Measurements from ENCODE around the gene EPS15. TPM values are rescaled to one million over a fixed set of nuclear protein-coding genes. Genes with fewer than 3 reads are reported as not detected.

EPS15 gene
- total and polyA plus RNA-seq, 4 donors, result 8.8 to 52.1 (median 19.1) TPM

DNA sequence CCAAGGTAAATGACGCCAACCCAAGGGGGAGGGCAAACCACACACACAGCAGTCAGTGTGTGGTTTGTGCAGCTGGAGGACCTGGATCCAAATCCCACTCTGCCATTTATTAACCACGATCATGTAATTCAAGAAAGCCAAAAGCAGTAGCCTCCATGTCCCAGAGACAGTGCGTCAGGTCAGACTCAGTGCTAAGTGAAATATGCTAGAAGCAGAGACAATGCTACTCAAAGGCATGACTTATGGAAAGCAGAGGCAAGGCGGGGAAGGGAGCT, 202.3 kb downstream of the EPS15 start:
- Histone ChIP-seq H3K9me3 (ENCODE audit: control insufficient read depth in 4 of 4, low read length in 3 of 4) (no peaks in the 10 kb centered on the region), H3K4me1 (ENCODE audit: control insufficient read depth in 4 of 4, insufficient read depth in 4 of 4, low read length in 3 of 4) (peaks cover 0 to 11% (median 0%) of the 10 kb centered on the region in 4 donors), H3K4me3 (ENCODE audit: low read depth in 1 of 3, low read length in 3 of 3) (no peak overlapping the region), H3K36me3 (ENCODE audit: control insufficient read depth in 4 of 4, insufficient read depth in 3 of 4, low read depth in 1 of 4, low read length in 3 of 4) (no peaks in the 10 kb centered on the region), H3K27me3 (ENCODE audit: control insufficient read depth in 4 of 4, insufficient read depth in 4 of 4, low read length in 3 of 4) (no peaks in the 10 kb centered on the region), H3K27ac (ENCODE audit: low read depth in 1 of 2, low read length in 2 of 2) (no peak overlapping the region), H3K9ac (ENCODE audit: low read depth in 1 of 2, low read length in 2 of 2) (no peak overlapping the region)
- no peak for DNase-seq (ENCODE audit: low spot score)
- 86% methylated on average over 4 of the region's 4 CpGs for WGBS
- TF ChIP-seq, protein P1, sequence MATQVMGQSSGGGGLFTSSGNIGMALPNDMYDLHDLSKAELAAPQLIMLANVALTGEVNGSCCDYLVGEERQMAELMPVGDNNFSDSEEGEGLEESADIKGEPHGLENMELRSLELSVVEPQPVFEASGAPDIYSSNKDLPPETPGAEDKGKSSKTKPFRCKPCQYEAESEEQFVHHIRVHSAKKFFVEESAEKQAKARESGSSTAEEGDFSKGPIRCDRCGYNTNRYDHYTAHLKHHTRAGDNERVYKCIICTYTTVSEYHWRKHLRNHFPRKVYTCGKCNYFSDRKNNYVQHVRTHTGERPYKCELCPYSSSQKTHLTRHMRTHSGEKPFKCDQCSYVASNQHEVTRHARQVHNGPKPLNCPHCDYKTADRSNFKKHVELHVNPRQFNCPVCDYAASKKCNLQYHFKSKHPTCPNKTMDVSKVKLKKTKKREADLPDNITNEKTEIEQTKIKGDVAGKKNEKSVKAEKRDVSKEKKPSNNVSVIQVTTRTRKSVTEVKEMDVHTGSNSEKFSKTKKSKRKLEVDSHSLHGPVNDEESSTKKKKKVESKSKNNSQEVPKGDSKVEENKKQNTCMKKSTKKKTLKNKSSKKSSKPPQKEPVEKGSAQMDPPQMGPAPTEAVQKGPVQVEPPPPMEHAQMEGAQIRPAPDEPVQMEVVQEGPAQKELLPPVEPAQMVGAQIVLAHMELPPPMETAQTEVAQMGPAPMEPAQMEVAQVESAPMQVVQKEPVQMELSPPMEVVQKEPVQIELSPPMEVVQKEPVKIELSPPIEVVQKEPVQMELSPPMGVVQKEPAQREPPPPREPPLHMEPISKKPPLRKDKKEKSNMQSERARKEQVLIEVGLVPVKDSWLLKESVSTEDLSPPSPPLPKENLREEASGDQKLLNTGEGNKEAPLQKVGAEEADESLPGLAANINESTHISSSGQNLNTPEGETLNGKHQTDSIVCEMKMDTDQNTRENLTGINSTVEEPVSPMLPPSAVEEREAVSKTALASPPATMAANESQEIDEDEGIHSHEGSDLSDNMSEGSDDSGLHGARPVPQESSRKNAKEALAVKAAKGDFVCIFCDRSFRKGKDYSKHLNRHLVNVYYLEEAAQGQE (IDR thresholded peaks at IDR 0.05), result no peak

DNA sequence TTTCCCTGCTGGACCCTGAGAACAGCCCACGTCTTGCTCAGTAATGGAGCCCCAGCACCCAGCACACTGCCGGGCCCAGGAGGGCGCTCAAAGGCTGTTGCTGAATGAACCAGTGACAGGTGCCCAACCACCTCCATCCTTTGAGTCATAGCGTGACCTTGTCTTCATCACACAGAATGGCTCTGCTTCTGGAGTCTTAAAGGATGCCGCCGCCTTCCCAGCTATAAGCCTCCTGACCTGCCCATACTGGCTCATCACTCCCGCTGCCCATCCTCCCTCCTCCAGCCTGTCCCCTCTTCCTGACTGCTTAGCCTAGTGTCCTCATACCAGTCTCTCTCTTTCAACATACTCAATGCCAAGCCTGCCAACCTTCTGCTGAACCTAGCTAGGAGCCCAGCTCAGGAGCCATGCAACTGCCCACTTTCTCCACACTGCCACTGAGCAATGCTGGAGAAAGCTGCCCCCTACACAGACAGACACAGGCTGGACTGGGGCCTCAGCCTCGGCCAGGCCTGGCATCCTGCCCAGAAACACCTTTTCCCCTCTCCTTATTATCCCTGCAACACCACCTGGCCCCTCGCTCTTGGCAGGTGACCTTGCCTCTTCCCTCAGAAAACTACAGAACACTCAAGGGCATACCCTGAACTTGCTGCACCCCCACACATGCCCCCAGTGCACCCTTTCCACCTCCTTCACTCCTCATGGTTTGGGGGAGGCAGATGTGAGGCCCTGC, 202.8 kb downstream of the EPS15 start:
- no peak for DNase-seq (ENCODE audit: low spot score)
- TF ChIP-seq YY1 (IDR thresholded peaks at IDR 0.05) (no peak), HNF4G (IDR thresholded peaks at IDR 0.05) (no peak), FOXA2 (IDR thresholded peaks at IDR 0.05) (no peak), GABPA (IDR thresholded peaks at IDR 0.05 in 1 of 2, conservative IDR thresholded peaks at IDR 0.05 in 1 of 2) (no peak), TAF1 (conservative IDR thresholded peaks at IDR 0.05) (no peak), FOXA1 (IDR thresholded peaks at IDR 0.05) (no peak), EGR1 (IDR thresholded peaks at IDR 0.05; ENCODE audit: low read depth in 2 of 2) (no peak), RAD21 (IDR thresholded peaks at IDR 0.05) (no peak), JUND (IDR thresholded peaks at IDR 0.05) (no peak), SP1 (IDR thresholded peaks at IDR 0.05) (no peak)
- TF ChIP-seq, protein P2, sequence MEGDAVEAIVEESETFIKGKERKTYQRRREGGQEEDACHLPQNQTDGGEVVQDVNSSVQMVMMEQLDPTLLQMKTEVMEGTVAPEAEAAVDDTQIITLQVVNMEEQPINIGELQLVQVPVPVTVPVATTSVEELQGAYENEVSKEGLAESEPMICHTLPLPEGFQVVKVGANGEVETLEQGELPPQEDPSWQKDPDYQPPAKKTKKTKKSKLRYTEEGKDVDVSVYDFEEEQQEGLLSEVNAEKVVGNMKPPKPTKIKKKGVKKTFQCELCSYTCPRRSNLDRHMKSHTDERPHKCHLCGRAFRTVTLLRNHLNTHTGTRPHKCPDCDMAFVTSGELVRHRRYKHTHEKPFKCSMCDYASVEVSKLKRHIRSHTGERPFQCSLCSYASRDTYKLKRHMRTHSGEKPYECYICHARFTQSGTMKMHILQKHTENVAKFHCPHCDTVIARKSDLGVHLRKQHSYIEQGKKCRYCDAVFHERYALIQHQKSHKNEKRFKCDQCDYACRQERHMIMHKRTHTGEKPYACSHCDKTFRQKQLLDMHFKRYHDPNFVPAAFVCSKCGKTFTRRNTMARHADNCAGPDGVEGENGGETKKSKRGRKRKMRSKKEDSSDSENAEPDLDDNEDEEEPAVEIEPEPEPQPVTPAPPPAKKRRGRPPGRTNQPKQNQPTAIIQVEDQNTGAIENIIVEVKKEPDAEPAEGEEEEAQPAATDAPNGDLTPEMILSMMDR (IDR thresholded peaks at IDR 0.05; ENCODE audit: low read depth, low read length, missing input control), result no peak
- 91% methylated on average over 9 of the region's 9 CpGs for WGBS

DNA sequence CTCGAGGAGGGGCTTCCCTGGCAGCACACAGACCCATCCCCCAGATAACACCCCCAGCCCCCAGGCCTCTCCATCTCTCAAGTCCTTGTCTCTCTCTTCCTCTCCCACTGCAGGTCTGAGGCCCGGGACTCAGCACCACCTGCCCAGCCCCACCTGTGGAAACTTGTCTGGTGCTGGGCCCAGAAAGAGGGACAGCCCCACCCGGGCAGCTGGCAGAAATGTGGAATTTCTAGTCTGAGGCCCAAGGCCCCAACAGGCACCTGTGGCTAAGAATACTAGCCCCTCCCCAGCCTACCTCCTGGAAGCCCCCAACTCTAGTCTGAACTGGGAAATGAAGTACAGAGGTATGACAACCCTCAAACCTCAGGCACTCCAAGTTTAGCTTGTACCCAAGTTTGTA, 204.1 kb downstream of the EPS15 start:
- no peak overlapping the region for H3K9ac ChIP-seq (ENCODE audit: low read depth in 1 of 2, low read length in 2 of 2)
- H3K9me3 ChIP-seq (ENCODE audit: control insufficient read depth in 4 of 4, low read length in 3 of 4), result no peaks in the 10 kb centered on the region
- H3K27ac ChIP-seq (ENCODE audit: low read depth in 1 of 2, low read length in 2 of 2), result no peak overlapping the region
- DNase-seq (ENCODE audit: low spot score), result no peak
- no peaks in the 10 kb centered on the region for H3K27me3 ChIP-seq (ENCODE audit: control insufficient read depth in 4 of 4, insufficient read depth in 4 of 4, low read length in 3 of 4)
- H3K4me1 ChIP-seq (ENCODE audit: control insufficient read depth in 4 of 4, insufficient read depth in 4 of 4, low read length in 3 of 4), result peaks cover 0 to 11% (median 0%) of the 10 kb centered on the region in 4 donors
- H3K4me3 ChIP-seq (ENCODE audit: low read depth in 1 of 3, low read length in 3 of 3), result no peak overlapping the region
- 80% methylated on average over 3 of the region's 3 CpGs for WGBS
- no peaks in the 10 kb centered on the region for H3K36me3 ChIP-seq (ENCODE audit: control insufficient read depth in 4 of 4, insufficient read depth in 3 of 4, low read depth in 1 of 4, low read length in 3 of 4)
- TF ChIP-seq JUND (IDR thresholded peaks at IDR 0.05), result no peak
- TF ChIP-seq, protein P3, sequence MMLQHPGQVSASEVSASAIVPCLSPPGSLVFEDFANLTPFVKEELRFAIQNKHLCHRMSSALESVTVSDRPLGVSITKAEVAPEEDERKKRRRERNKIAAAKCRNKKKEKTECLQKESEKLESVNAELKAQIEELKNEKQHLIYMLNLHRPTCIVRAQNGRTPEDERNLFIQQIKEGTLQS (IDR thresholded peaks at IDR 0.05), result no peak
- TF ChIP-seq HNF4A (conservative IDR thresholded peaks at IDR 0.05), result no peak
- TF ChIP-seq SP1 (IDR thresholded peaks at IDR 0.05), result no peak
- no peak for TF ChIP-seq FOXA2 (IDR thresholded peaks at IDR 0.05)
- TF ChIP-seq, protein P1 (IDR thresholded peaks at IDR 0.05), result no peak
- TF ChIP-seq, protein P4, sequence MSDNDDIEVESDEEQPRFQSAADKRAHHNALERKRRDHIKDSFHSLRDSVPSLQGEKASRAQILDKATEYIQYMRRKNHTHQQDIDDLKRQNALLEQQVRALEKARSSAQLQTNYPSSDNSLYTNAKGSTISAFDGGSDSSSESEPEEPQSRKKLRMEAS (IDR thresholded peaks at IDR 0.05), result no peak
- TF ChIP-seq RXRA (IDR thresholded peaks at IDR 0.05), result no peak
- no peak for TF ChIP-seq FOXA1 (IDR thresholded peaks at IDR 0.05)

More for the DNA sequence above, 202.8 kb downstream of the EPS15 start:
- H3K36me3 ChIP-seq (ENCODE audit: control insufficient read depth in 4 of 4, insufficient read depth in 3 of 4, low read depth in 1 of 4, low read length in 3 of 4), result no peaks in the 10 kb centered on the region
- no peaks in the 10 kb centered on the region for H3K9me3 ChIP-seq (ENCODE audit: control insufficient read depth in 4 of 4, low read length in 3 of 4)
- no peak overlapping the region for H3K4me3 ChIP-seq (ENCODE audit: low read depth in 1 of 3, low read length in 3 of 3)
- H3K4me1 ChIP-seq (ENCODE audit: control insufficient read depth in 4 of 4, insufficient read depth in 4 of 4, low read length in 3 of 4), result peaks cover 0 to 11% (median 0%) of the 10 kb centered on the region in 4 donors
- no peak overlapping the region for H3K9ac ChIP-seq (ENCODE audit: low read depth in 1 of 2, low read length in 2 of 2)
- H3K27me3 ChIP-seq (ENCODE audit: control insufficient read depth in 4 of 4, insufficient read depth in 4 of 4, low read length in 3 of 4), result no peaks in the 10 kb centered on the region
- H3K27ac ChIP-seq (ENCODE audit: low read depth in 1 of 2, low read length in 2 of 2), result no peak overlapping the region

All from liver (tissue), 9 donors.